HG03159 (cell line): ENCODE results near the gene MTFR2.

Experiments used
- ATAC-seq: cut with Tn5 transposase; IDR thresholded peaks from one replicate; pipeline ENCODE4 v1.9.1; 2021; ENCODE audit warnings: mild to moderate bottlenecking, moderate library complexity; ENCODE audit not compliant: unreplicated experiment

Gene MTFR2

DNA sequence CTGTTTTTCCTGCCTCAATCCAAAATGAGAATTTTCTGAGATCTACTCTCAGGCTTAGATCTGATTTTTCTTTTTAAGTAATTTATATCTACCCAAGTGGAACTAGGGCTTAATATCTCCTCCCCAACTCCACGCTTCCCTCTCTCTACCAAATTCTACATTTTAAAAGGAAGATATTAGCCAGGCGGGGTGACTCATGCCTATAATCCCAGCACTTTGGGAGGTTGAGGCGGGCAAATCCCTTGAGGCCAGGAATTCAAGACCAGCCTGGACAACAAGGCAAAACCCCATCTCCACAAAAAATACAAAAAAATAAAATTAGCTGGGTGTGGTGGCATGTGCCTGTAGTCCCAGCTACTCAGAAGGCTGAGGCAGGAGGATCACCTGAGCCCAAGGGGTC lies 61.0 kb downstream of the MTFR2 start:
- ATAC-seq = no peak

DNA sequence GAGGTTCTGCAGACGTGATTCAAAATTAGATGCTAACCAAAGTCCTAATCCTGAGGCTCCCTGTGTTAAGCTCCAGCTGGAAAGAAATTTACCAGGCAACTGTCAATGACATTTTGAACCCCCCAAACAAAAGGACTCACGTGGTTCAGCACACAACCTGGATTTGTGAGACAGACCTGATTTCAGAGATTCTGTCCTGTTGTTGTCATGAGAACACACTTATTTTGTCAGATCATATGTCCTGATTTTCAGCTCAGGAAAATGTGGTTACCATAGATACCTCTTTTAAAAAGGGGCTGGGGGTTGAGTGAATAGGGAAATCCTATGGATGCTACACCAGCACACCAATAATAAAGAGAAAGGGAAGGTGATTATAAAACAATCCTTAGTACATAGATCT lies 61.6 kb downstream of the MTFR2 start:
- ATAC-seq = no peak

DNA sequence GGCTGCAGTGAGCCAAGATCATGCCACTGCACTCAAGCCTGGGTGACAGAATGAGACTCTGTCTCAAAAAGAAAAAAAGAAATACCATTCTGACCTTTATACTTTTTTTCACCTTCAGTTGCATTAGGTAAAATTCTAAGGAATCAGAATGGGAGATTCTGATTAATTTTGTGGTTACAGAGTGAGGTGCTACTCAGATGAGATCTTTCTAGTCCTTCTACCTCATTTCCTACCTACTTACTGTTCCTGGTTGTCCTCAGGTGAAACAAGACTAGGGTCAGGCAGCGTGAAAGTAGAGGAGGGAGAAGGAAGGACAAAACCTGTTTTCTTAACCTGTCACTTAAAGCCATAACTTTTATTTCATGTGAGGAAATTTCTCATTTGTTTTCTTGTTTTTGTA lies 63.7 kb downstream of the MTFR2 start:
- ATAC-seq = no peak

DNA sequence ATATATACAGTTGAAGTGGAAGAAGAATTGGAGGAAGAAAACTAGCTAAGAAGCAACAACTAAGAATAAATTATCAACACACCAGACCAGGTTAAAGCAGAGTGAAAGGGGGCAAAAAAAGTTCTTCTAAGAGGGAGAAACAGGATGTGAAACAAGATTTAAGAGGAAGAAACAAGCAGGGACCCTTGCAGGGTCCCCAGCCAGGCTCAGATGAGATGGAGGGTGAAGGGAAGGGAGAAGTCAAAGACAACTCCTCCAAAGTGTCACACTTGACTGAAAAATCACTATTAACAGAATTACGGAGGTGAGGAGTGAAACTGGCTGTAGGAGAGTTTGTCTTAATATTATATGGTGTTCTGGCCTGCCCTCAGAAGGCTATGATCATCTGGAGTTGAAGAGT lies 65.4 kb downstream of the MTFR2 start:
- no peak for ATAC-seq

DNA sequence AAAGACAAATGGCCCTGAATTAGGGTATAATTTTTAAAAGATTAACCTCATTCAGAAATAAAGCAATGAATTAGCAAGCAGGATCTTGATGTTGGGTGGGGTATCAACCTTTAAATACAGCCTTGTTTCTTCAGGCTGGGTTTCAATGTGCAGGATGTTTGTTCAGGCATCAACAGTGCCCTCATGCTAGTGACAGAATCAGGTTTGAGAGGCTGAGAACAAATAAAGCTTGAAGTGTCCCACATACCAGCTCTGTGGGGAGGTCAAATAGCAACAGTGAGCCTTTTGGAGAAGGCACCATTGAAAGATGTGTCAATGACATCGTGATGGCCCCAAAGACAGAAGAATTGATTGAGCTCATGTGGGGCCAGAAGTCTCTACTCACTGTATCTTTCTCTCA lies 68.2 kb downstream of the MTFR2 start:
- no peak for ATAC-seq

DNA sequence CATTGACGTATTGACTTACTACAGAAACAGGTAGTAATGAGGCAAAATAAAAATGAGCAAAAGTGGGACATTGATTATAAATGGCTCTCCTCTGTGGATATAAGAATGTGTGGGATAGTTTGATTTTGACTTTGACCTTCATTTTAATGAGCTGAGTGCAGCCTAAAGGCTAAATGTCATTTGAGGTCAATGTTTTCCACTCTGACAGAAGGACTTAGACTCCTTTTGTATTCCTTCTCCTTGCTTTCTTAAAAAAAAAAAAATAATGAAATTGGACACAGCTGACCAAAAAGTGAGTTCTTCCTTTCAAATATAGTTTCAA lies 68.6 kb downstream of the MTFR2 start:
- no peak for ATAC-seq
